ENCODE results near the gene DAZAP2.

GRCh38 chr12:51225771-51226170, 12.9 kb upstream of the DAZAP2 start:
- TF ChIP-seq RAD21 (IDR thresholded peaks at IDR 0.05), result no peak
- TF ChIP-seq MAX (IDR thresholded peaks at IDR 0.05), result no peak
- no peak for TF ChIP-seq CTCF (IDR thresholded peaks at IDR 0.05; ENCODE audit: low read depth, low read length, missing input control)
- no peak for TF ChIP-seq ATF3 (IDR thresholded peaks at IDR 0.05)
- no peak for TF ChIP-seq SP1 (IDR thresholded peaks at IDR 0.05)
- no peak for TF ChIP-seq EGR1 (IDR thresholded peaks at IDR 0.05; ENCODE audit: low read depth in 2 of 2)
- no peak for TF ChIP-seq HNF4A (conservative IDR thresholded peaks at IDR 0.05)
- TF ChIP-seq YY1 (IDR thresholded peaks at IDR 0.05), result no peak
- no peak for TF ChIP-seq NR2F2 (IDR thresholded peaks at IDR 0.05)
- no peak for TF ChIP-seq JUND (IDR thresholded peaks at IDR 0.05)
- TF ChIP-seq GABPA (IDR thresholded peaks at IDR 0.05 in 1 of 2, conservative IDR thresholded peaks at IDR 0.05 in 1 of 2), result no peak
